ENCODE results near the gene FANCC.
A peak's percentile ranks its signal among the peaks of the same experiment; 100 is the strongest.

FANCC gene

GRCh38 chr9:95085861-95086563 lies 231.5 kb downstream of the FANCC start:
- H3K27ac ChIP-seq, result peak overlapping the region; percentile 98

GRCh38 chr9:95085036-95085770 lies 232.3 kb downstream of the FANCC start:
- no peak for TF ChIP-seq CTCF (conservative IDR thresholded peaks at IDR 0.05; ENCODE audit: low read depth)
- no peak for DNase-seq (ENCODE audit: low spot score)
- ChIA-PET POLR2A (ENCODE audit: low non-redundant PET) (no interaction called here), CTCF (no interaction called here)
- H3K27ac ChIP-seq, result peak overlapping the region; percentile 98

More at GRCh38 chr9:95085861-95086563, 231.5 kb downstream of the FANCC start:
- no peak for DNase-seq (ENCODE audit: low spot score)
- ChIA-PET CTCF (interaction anchor here (0.6 to 0.9 kb wide), 2 partner anchors 404 to 1125 kb away, joined by 3 read pairs; no protein-coding TSS in a partner anchor), POLR2A (ENCODE audit: low non-redundant PET) (no interaction called here)
- no peak for TF ChIP-seq CTCF (conservative IDR thresholded peaks at IDR 0.05; ENCODE audit: low read depth)

- ChIA-PET CTCF (interaction anchor here (0.6 kb wide), 1 partner anchor 306 kb away, joined by 3 read pairs; no protein-coding TSS in a partner anchor), POLR2A (ENCODE audit: low non-redundant PET) (no interaction called here)
- TF ChIP-seq CTCF (conservative IDR thresholded peaks at IDR 0.05; ENCODE audit: low read depth), result no peak
- no peak for DNase-seq (ENCODE audit: low spot score)
- H3K27ac ChIP-seq, result peak overlapping the region; percentile 98
Observed at GRCh38 chr9:95084254-95084934, 233.1 kb downstream of the FANCC start.

GRCh38 chr9:95083086-95083768 lies 234.3 kb downstream of the FANCC start:
- ChIA-PET CTCF (no interaction called here), POLR2A (ENCODE audit: low non-redundant PET) (no interaction called here)
- TF ChIP-seq CTCF (conservative IDR thresholded peaks at IDR 0.05; ENCODE audit: low read depth), result no peak
- DNase-seq (ENCODE audit: low spot score), result no peak
- H3K27ac ChIP-seq, result peak overlapping the region; percentile 57

- TF ChIP-seq CTCF (conservative IDR thresholded peaks at IDR 0.05; ENCODE audit: low read depth), result no peak
- H3K27ac ChIP-seq, result peak overlapping the region; percentile 57
- CTCF ChIA-PET, result no interaction called here
- DNase-seq (ENCODE audit: low spot score), result no peak
- POLR2A ChIA-PET (ENCODE audit: low non-redundant PET), result no interaction called here
Observed at GRCh38 chr9:95082401-95083084, 235.0 kb downstream of the FANCC start.

Measured in RWPE1 (cell line).